Activated B cell treated with CpG ODN at 0.5 μM for 24 hours (primary cell): ENCODE measurements around the gene PRKAG2. TPM values are rescaled to one million over a fixed set of nuclear protein-coding genes. Genes with fewer than 3 reads are reported as not detected.

ENCODE experiments used
- ATAC-seq: fragments of 200-7000 bp; cut with Tn5 transposase; one replicate; pipeline ENCODE4 v1.10.0; 2021; ENCODE audit warnings: low read depth, mild to moderate bottlenecking, moderate library complexity
- CTCF ChIA-PET: fragments of 350-600 bp; sonication (Branson Sonifier 250); formaldehyde crosslinking; loops from one replicate; lab custom pipeline; 2021; ENCODE audit warnings: antibody characterized with exemption; lab: Charles Lee
- POLR2A ChIA-PET: fragments of 350-600 bp; sonication (Branson Sonifier 250); formaldehyde crosslinking; loops from one replicate; lab custom pipeline; 2021; ENCODE audit warnings: antibody characterized with exemption; lab: Charles Lee
- DNase-seq: peaks from one replicate; pipeline ENCODE4 v3.0.0; 2022
- H3K27ac Mint-ChIP-seq: one replicate; pipeline ENCODE4 v1.8.0; 2020; ENCODE audit warnings: mixed read lengths
- H3K27me3 Mint-ChIP-seq: one replicate; pipeline ENCODE4 v1.8.0; 2021; ENCODE audit warnings: mixed read lengths
- H3K36me3 Mint-ChIP-seq: one replicate; pipeline ENCODE4 v1.8.0; 2021; ENCODE audit warnings: low read depth, mixed read lengths
- H3K4me1 Mint-ChIP-seq: one replicate; pipeline ENCODE4 v1.8.0; 2021; ENCODE audit warnings: mixed read lengths
- H3K4me3 Mint-ChIP-seq: one replicate; pipeline ENCODE4 v1.8.0; 2020; ENCODE audit warnings: mild to moderate bottlenecking, mixed read lengths
- H3K9me3 Mint-ChIP-seq: one replicate; pipeline ENCODE4 v1.8.0; 2020; ENCODE audit warnings: mixed read lengths
- CTCF ChIP-seq: fragments of 200-600 bp; IDR thresholded peaks from one replicate; pipeline ENCODE4 v1.8.0; 2022; ENCODE audit warnings: antibody characterized with exemption, mild to moderate bottlenecking
- intact Hi-C: fragments of 100-400 bp; cut with micrococcal nuclease; formaldehyde crosslinking; loops from one replicate; pipeline ENCODE4 v1.15.1; 2024
- total RNA-seq: library from RNA; stranded (reverse); gene quantifications from 2 replicates; pipeline ENCODE4 v1.2.3, GENCODE V29; 2022

The PRKAG2 gene
- total RNA-seq, 1 donor from 2014 or later = 19.7 TPM

GRCh38 chr7:151735186-151735850 lies 141.6 kb downstream of the PRKAG2 start:
- no peak for DNase-seq
- H3K4me1 Mint-ChIP-seq = peaks cover 14% of the 10 kb centered on the region
- intact Hi-C loops = loop anchor here (5.0 kb wide), 1 partner anchor 48 kb away; no protein-coding TSS in a partner anchor
- H3K27ac Mint-ChIP-seq = no peak overlapping the region
- no peaks in the 10 kb centered on the region for H3K27me3 Mint-ChIP-seq
- H3K4me3 Mint-ChIP-seq = no peak overlapping the region
- no peak for ATAC-seq
- POLR2A ChIA-PET = no interaction called here
- no peak for TF ChIP-seq CTCF
- CTCF ChIA-PET = no interaction called here
- H3K9me3 Mint-ChIP-seq = no peaks in the 10 kb centered on the region
- peaks cover 3% of the 10 kb centered on the region for H3K36me3 Mint-ChIP-seq

- no peaks in the 10 kb centered on the region for H3K9me3 Mint-ChIP-seq
- no peaks in the 10 kb centered on the region for H3K36me3 Mint-ChIP-seq
Measured at GRCh38 chr7:151732834-151733592, 143.9 kb downstream of the PRKAG2 start.

GRCh38 chr7:151732292-151732691 lies 144.6 kb downstream of the PRKAG2 start:
- H3K9me3 Mint-ChIP-seq = no peaks in the 10 kb centered on the region
- CTCF ChIA-PET = no interaction called here
- intact Hi-C loops = no loop called here

More at GRCh38 chr7:151732834-151733592, 143.9 kb downstream of the PRKAG2 start:
- CTCF ChIA-PET = no interaction called here
- H3K4me3 Mint-ChIP-seq = no peak overlapping the region
- ATAC-seq = no peak
- peaks cover 24% of the 10 kb centered on the region for H3K4me1 Mint-ChIP-seq
- H3K27ac Mint-ChIP-seq = no peak overlapping the region
- no peak for TF ChIP-seq CTCF
- H3K27me3 Mint-ChIP-seq = no peaks in the 10 kb centered on the region
- POLR2A ChIA-PET = no interaction called here
- intact Hi-C loops = no loop called here
- no peak for DNase-seq

GRCh38 chr7:151731022-151731441 lies 145.9 kb downstream of the PRKAG2 start:
- no peaks in the 10 kb centered on the region for H3K27me3 Mint-ChIP-seq
- ATAC-seq = no peak
- H3K4me3 Mint-ChIP-seq = no peak overlapping the region
- ChIA-PET POLR2A (no interaction called here), CTCF (no interaction called here)
- no peaks in the 10 kb centered on the region for H3K9me3 Mint-ChIP-seq
- H3K27ac Mint-ChIP-seq = no peak overlapping the region
- peaks cover 30% of the 10 kb centered on the region for H3K4me1 Mint-ChIP-seq
- no peak for TF ChIP-seq CTCF
- intact Hi-C loops = no loop called here
- no peaks in the 10 kb centered on the region for H3K36me3 Mint-ChIP-seq
- DNase-seq = no peak

More at GRCh38 chr7:151732292-151732691, 144.6 kb downstream of the PRKAG2 start:
- Mint-ChIP-seq H3K27me3 (no peaks in the 10 kb centered on the region), H3K4me3 (no peak overlapping the region), H3K36me3 (no peaks in the 10 kb centered on the region), H3K27ac (no peak overlapping the region), H3K4me1 (peaks cover 24% of the 10 kb centered on the region)
- TF ChIP-seq CTCF = no peak
- DNase-seq (no peak), ATAC-seq (no peak)
- POLR2A ChIA-PET = interaction anchor here (0.6 kb wide), 1 partner anchor 469 kb away, joined by 5 read pairs; no protein-coding TSS in a partner anchor

- Mint-ChIP-seq H3K27me3 (no peaks in the 10 kb centered on the region), H3K36me3 (no peaks in the 10 kb centered on the region), H3K4me1 (peaks cover 34% of the 10 kb centered on the region), H3K27ac (no peak overlapping the region), H3K9me3 (no peaks in the 10 kb centered on the region), H3K4me3 (no peak overlapping the region)
- intact Hi-C loops = no loop called here
- ChIA-PET CTCF (no interaction called here), POLR2A (no interaction called here)
- DNase-seq (no peak), ATAC-seq (no peak)
- no peak for TF ChIP-seq CTCF
Measured at GRCh38 chr7:151730591-151730990, 146.3 kb downstream of the PRKAG2 start.
